WTC11 (cell line): ENCODE data around the gene EP300. TPM values are rescaled to one million over a fixed set of nuclear protein-coding genes. Genes with fewer than 3 reads are reported as not detected.
A peak's percentile ranks its signal among the peaks of the same experiment; 100 is the strongest.

Experiments used
- ATAC-seq: fragments of 200-7000 bp; cut with Tn5 transposase; 2 replicates; pipeline ENCODE4 v1.10.0; 2021; ENCODE audit warnings: mild to moderate bottlenecking, moderate library complexity
- CTCF ChIA-PET: fragments of 300-600 bp; sonication (Branson Sonifier 250); formaldehyde crosslinking; loops from one replicate; lab custom pipeline; 2021; ENCODE audit warnings: antibody characterized with exemption; lab: Charles Lee
- POLR2A ChIA-PET: fragments of 350-600 bp; sonication (Branson Sonifier 250); formaldehyde crosslinking; loops from one replicate; lab custom pipeline; 2021; ENCODE audit warnings: antibody characterized with exemption; lab: Charles Lee
- DNase-seq: peaks from one replicate; pipeline ENCODE4 v3.0.0; 2021; ENCODE audit warnings: low spot score
- H3K27ac Mint-ChIP-seq: 2 replicates; pipeline ENCODE4 v1.8.0; 2021; ENCODE audit warnings: mixed read lengths
- H3K27me3 Mint-ChIP-seq: 2 replicates; pipeline ENCODE4 v1.8.0; 2021; ENCODE audit warnings: low read depth, mild to moderate bottlenecking, moderate library complexity, mixed read lengths
- H3K36me3 Mint-ChIP-seq: 2 replicates; pipeline ENCODE4 v1.8.0; 2021; ENCODE audit warnings: mixed read lengths
- H3K4me1 Mint-ChIP-seq: 2 replicates; pipeline ENCODE4 v1.8.0; 2022; ENCODE audit warnings: mixed read lengths
- H3K4me3 Mint-ChIP-seq: 2 replicates; pipeline ENCODE4 v1.8.0; 2021; ENCODE audit warnings: mild to moderate bottlenecking, moderate library complexity, mixed read lengths
- H3K9me3 Mint-ChIP-seq: 2 replicates; pipeline ENCODE4 v1.8.0; 2021; ENCODE audit warnings: mixed read lengths
- IRF1 ChIP-seq: sonication (generic); formaldehyde crosslinking; IDR thresholded peaks from 2 replicates; pipeline ENCODE4 v1.8.0; 2023; ENCODE audit warnings: missing genetic modification reagents
- NR2C2 ChIP-seq: sonication (generic); formaldehyde crosslinking; IDR thresholded peaks from 2 replicates; pipeline ENCODE4 v1.8.0; 2022; ENCODE audit warnings: mild to moderate bottlenecking, missing genetic modification reagents
- total RNA-seq: library from RNA; stranded (reverse); gene quantifications from 3 replicates; pipeline ENCODE4 v1.2.3, GENCODE V29; 2021
- TF ChIP-seq, protein P1 (sequence below): sonication (generic); formaldehyde crosslinking; IDR thresholded peaks from 2 replicates; pipeline ENCODE4 v1.8.1; 2022; ENCODE audit warnings: missing genetic modification reagents, borderline replicate concordance
- TF ChIP-seq, protein P2 (sequence below): fragments of 250-450 bp; sonication (Bioruptor Pico); IDR thresholded peaks from 2 replicates; pipeline ENCODE4 v2.1.2; 2022; ENCODE audit warnings: mild to moderate bottlenecking, moderate library complexity

Gene EP300
- total RNA-seq, 1 experiment from 2014 or later: 97.1 TPM

DNA sequence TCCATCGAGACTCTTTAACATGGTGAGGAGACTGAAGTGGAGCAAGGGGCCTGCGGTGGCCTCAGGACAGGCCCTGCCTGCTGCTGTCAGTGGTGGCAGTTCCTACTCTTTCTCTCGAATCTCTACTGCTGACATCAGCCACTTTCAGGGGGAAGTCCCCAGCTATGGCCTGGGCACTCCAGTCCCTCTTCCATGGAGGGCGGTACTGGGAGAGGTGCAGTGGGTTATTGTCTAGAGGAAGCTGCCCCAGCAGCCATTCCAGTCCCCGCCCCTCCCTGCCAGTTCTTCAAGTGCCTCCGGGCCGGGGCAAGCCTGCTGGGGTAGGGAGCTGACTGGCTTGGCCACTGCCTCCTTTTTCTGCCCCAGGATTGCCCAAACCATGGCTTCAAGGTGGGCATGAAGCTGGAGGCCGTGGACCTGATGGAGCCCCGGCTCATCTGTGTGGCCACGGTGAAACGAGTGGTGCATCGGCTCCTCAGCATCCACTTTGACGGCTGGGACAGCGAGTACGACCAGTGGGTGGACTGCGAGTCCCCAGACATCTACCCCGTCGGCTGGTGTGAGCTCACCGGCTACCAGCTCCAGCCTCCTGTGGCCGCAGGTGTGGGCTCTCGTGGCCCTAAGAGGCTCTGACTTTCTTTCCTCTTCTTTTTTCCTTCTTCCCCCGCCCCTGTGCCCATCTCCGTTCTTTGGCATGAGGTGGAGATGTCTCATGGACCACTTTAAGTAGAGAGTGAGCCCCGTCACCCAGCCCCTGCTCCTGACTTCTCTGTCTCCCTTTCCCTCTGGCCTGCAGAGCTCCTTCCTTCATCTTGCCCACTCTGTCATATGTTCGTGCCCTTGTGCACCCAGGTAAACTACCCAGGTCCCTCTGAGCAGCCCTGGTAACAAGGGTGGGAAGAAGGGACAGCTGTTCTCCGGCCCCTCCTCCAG, 134.6 kb downstream of the EP300 start:
- Mint-ChIP-seq H3K4me1 (no peaks in the 10 kb centered on the region), H3K27me3 (no peaks in the 10 kb centered on the region), H3K27ac (peak overlapping the region; percentile 61), H3K9me3 (no peaks in the 10 kb centered on the region), H3K4me3 (no peak overlapping the region), H3K36me3 (peaks cover 36% of the 10 kb centered on the region)
- ATAC-seq: no peak
- TF ChIP-seq IRF1 (CRISPR knock-in tag): no peak
- TF ChIP-seq, protein P1, sequence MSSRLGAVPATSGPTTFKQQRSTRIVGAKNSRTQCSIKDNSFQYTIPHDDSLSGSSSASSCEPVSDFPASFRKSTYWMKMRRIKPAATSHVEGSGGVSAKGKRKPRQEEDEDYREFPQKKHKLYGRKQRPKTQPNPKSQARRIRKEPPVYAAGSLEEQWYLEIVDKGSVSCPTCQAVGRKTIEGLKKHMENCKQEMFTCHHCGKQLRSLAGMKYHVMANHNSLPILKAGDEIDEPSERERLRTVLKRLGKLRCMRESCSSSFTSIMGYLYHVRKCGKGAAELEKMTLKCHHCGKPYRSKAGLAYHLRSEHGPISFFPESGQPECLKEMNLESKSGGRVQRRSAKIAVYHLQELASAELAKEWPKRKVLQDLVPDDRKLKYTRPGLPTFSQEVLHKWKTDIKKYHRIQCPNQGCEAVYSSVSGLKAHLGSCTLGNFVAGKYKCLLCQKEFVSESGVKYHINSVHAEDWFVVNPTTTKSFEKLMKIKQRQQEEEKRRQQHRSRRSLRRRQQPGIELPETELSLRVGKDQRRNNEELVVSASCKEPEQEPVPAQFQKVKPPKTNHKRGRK: no peak
- DNase-seq: no peak
- ChIA-PET CTCF (interaction anchor here (1.1 kb wide), 1 partner anchor 11 kb away, joined by 5 read pairs; no protein-coding TSS in a partner anchor), POLR2A (no interaction called here)

GRCh38 chr22:41229215-41229614, 136.8 kb downstream of the EP300 start:
- Mint-ChIP-seq H3K4me3 (no peak overlapping the region), H3K27ac (no peak overlapping the region), H3K9me3 (no peaks in the 10 kb centered on the region), H3K27me3 (no peaks in the 10 kb centered on the region; the same call in 1 of the 2 replicates), H3K36me3 (peaks cover 33% of the 10 kb centered on the region), H3K4me1 (no peaks in the 10 kb centered on the region)
- no peak for DNase-seq
- no peak for TF ChIP-seq NR2C2 (CRISPR knock-in tag)
- TF ChIP-seq, protein P2, sequence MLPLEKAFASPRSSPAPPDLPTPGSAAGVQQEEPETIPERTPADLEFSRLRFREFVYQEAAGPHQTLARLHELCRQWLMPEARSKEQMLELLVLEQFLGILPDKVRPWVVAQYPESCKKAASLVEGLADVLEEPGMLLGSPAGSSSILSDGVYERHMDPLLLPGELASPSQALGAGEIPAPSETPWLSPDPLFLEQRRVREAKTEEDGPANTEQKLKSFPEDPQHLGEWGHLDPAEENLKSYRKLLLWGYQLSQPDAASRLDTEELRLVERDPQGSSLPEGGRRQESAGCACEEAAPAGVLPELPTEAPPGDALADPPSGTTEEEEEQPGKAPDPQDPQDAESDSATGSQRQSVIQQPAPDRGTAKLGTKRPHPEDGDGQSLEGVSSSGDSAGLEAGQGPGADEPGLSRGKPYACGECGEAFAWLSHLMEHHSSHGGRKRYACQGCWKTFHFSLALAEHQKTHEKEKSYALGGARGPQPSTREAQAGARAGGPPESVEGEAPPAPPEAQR: no peak
- CTCF ChIA-PET: interaction anchor here (1.0 kb wide), 1 partner anchor 9 kb away, joined by 5 read pairs; no protein-coding TSS in a partner anchor
- ATAC-seq: no peak
- POLR2A ChIA-PET: interaction anchor here (2.0 kb wide), 1 partner anchor 8 kb away, joined by 7 read pairs; no protein-coding TSS in a partner anchor

Other genes starting within 250 kb of the EP300 start
- 289 to 303 TPM (median 291 TPM) in 3 replicates for gene ST13, start 236.0 kb upstream of the EP300 start, total RNA-seq
- 25.9 to 28.2 TPM (median 27.5 TPM) in 3 replicates for gene XPNPEP3, start 235.4 kb upstream of the EP300 start, total RNA-seq
- not detected in 3 replicates for gene DNAJB7, start 230.5 kb upstream of the EP300 start, total RNA-seq
- 68.2 to 70.8 TPM (median 70.3 TPM) in 3 replicates for gene RBX1, start 141.2 kb upstream of the EP300 start, total RNA-seq
- gene L3MBTL2, start 112.7 kb downstream of the EP300 start, total RNA-seq: 25.2 to 28.0 TPM (median 25.6 TPM) in 3 replicates
- 1.2 to 1.7 TPM (median 1.5 TPM) in 3 replicates for gene CHADL, start 148.3 kb downstream of the EP300 start, total RNA-seq
- 144 to 160 TPM (median 151 TPM) in 3 replicates for gene RANGAP1, start 193.6 kb downstream of the EP300 start, total RNA-seq
- 61.6 to 64.7 TPM (median 64.7 TPM) in 3 replicates for gene ZC3H7B, start 208.9 kb downstream of the EP300 start, total RNA-seq